Fibroblast of lung (primary cell): ENCODE measurements around the gene CARHSP1. TPM values are rescaled to one million over a fixed set of nuclear protein-coding genes. Genes with fewer than 3 reads are reported as not detected.

ENCODE experiments used
- DNase-seq, 2 donors: peaks; one replicate each; pipeline versions ENCODE4 v3.0.0 to v3.0.0-alpha.2; 2010; ENCODE audit warnings: low read depth in 2 of 2
- H2AFZ ChIP-seq: 2 replicates; pipeline ENCODE4 v1.5.1; 2012; ENCODE audit warnings: low read length, control low read depth, inconsistent platforms
- H3K27ac ChIP-seq: 2 replicates; pipeline ENCODE4 v1.5.1; 2011; ENCODE audit warnings: low read length, control low read depth; ENCODE audit not compliant: insufficient read depth
- H3K27me3 ChIP-seq: 2 replicates; pipeline ENCODE4 v1.5.1; 2011; ENCODE audit warnings: mild to moderate bottlenecking, low read length; ENCODE audit not compliant: control insufficient read depth, insufficient read depth
- H3K36me3 ChIP-seq: 2 replicates; pipeline ENCODE4 v1.5.1; 2011; ENCODE audit warnings: low read length; ENCODE audit not compliant: control insufficient read depth, insufficient read depth
- H3K4me1 ChIP-seq: 2 replicates; pipeline ENCODE4 v1.5.1; 2011; ENCODE audit warnings: low read length; ENCODE audit not compliant: control insufficient read depth, insufficient read depth; ENCODE audit errors: extremely low read depth
- H3K4me2 ChIP-seq: 2 replicates; pipeline ENCODE4 v1.5.1; 2011; ENCODE audit warnings: low read length, control low read depth; ENCODE audit not compliant: insufficient read depth; ENCODE audit errors: extremely low read depth
- H3K4me3 ChIP-seq, 4 experiments: fragments of 200-600 bp in 1 of 4; sonication (generic) in 1 of 4; replicated peaks in 1 of 4; 2 replicates each; pipeline ENCODE4 v1.5.1; 2011 to 2016; ENCODE audit warnings: low read length in 4 of 4, low read depth in 3 of 4, mild to moderate bottlenecking in 3 of 4, control low read depth in 2 of 4, inconsistent platforms in 1 of 4, mixed read lengths in 1 of 4; ENCODE audit not compliant: insufficient read depth in 1 of 4; ENCODE audit errors: control extremely low read depth in 1 of 4
- H3K79me2 ChIP-seq: 2 replicates; pipeline ENCODE4 v1.5.1; 2012; ENCODE audit warnings: mild to moderate bottlenecking, low read length, inconsistent platforms; ENCODE audit not compliant: control insufficient read depth, insufficient read depth
- H3K9ac ChIP-seq: 2 replicates; pipeline ENCODE4 v1.5.1; 2011; ENCODE audit warnings: mild to moderate bottlenecking, low read length, control low read depth; ENCODE audit not compliant: insufficient read depth
- H3K9me3 ChIP-seq: 2 replicates; pipeline ENCODE4 v1.5.1; 2012; ENCODE audit warnings: low read depth, low read length; ENCODE audit not compliant: control insufficient read depth, insufficient read depth
- H4K20me1 ChIP-seq: 2 replicates; pipeline ENCODE4 v1.5.1; 2011; ENCODE audit warnings: low read length; ENCODE audit not compliant: control insufficient read depth, insufficient read depth; ENCODE audit errors: extremely low read depth
- EZH2 ChIP-seq: IDR thresholded peaks from 2 replicates; pipeline ENCODE4 v1.5.1; 2012; ENCODE audit warnings: low read length, control low read depth, mild to moderate bottlenecking; ENCODE audit errors: missing control alignments
- polyA plus RNA-seq, 2 donors: library from polyadenylated mRNA; depleted of rRNA in 1 of 2; stranded (reverse) in 1 of 2; unstranded in 1 of 2; fragments of >200 nt; gene quantifications; 2 replicates each; pipeline ENCODE4 v1.2.1, GENCODE V29; 2011 to 2012; ENCODE audit warnings: missing spikeins in 1 of 2
- total RNA-seq: library from RNA; depleted of rRNA; stranded (reverse); fragments of >200 nt; gene quantifications from 2 replicates; pipeline ENCODE4 v1.2.1, GENCODE V29; 2014
- TF ChIP-seq, protein P1 (sequence below), 2 donors: IDR thresholded peaks in 1 of 2; conservative IDR thresholded peaks in 1 of 2; 1 replicate in 1 of 2; 2 replicates in 1 of 2; pipeline ENCODE4 v1.5.1; 2011 to 2012; ENCODE audit warnings: low read length in 2 of 2, control low read depth in 1 of 2, inconsistent platforms in 1 of 2, low read depth in 1 of 2, mild to moderate bottlenecking in 1 of 2

Gene CARHSP1
- total and polyA plus RNA-seq, 2 donors (not counting 1 experiment from before 2014, with no cell fraction given) = 90.9 to 108 TPM

DNA sequence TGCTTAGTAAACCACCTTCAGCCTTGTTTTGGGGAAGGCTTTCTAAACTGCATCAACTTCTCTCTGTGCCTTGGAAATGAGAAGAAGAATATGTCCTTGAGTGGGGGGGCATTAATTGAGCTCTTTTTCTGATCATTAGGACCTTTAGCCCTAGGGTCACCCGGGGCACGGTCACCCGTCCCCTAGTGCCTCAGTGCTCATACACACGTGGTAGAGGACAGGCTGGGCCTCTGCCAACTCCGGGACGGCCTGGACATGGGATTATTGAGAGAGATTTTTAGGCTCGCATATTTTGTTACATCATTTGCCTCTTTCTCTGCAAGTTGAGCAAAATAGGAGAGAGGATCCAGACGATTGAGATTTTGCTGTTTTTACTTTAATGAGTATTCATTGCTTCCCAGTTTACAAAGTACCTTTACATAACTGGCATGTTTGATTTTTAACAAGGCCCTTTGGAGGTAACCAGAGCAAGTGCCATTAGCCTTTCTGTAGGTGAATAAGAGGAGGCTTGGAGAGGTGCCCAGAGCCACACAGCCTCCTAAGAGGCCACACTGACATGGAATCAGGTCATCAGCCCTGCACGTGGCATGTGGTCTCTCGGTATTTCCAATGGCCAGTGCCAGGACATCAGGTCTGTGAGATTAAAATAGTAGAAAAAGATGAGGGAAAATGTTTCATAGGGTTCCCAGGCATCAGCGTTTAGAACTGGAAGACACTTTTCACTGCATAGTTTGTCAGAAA lies 60.0 kb downstream of the CARHSP1 start:
- Histone ChIP-seq H3K4me2 (no peak overlapping the region), H3K79me2 (peaks cover 9% of the 10 kb centered on the region), H3K4me3 (no peak overlapping the region), H2AFZ (no peak overlapping the region), H3K27ac (no peak overlapping the region), H4K20me1 (no peaks in the 10 kb centered on the region), H3K27me3 (no peaks in the 10 kb centered on the region), H3K9ac (no peak overlapping the region), H3K9me3 (no peaks in the 10 kb centered on the region), H3K4me1 (no peaks in the 10 kb centered on the region), H3K36me3 (peaks cover 21% of the 10 kb centered on the region)
- DNase-seq = no peak
- TF ChIP-seq, protein P1, sequence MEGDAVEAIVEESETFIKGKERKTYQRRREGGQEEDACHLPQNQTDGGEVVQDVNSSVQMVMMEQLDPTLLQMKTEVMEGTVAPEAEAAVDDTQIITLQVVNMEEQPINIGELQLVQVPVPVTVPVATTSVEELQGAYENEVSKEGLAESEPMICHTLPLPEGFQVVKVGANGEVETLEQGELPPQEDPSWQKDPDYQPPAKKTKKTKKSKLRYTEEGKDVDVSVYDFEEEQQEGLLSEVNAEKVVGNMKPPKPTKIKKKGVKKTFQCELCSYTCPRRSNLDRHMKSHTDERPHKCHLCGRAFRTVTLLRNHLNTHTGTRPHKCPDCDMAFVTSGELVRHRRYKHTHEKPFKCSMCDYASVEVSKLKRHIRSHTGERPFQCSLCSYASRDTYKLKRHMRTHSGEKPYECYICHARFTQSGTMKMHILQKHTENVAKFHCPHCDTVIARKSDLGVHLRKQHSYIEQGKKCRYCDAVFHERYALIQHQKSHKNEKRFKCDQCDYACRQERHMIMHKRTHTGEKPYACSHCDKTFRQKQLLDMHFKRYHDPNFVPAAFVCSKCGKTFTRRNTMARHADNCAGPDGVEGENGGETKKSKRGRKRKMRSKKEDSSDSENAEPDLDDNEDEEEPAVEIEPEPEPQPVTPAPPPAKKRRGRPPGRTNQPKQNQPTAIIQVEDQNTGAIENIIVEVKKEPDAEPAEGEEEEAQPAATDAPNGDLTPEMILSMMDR (conservative IDR thresholded peaks at IDR 0.05 in 1 of 2, IDR thresholded peaks at IDR 0.05 in 1 of 2; ENCODE audit: low read depth in 1 of 2, low read length in 2 of 2) = no peak
- TF ChIP-seq EZH2 = no peak

- no peak for DNase-seq
Observed at GRCh38 chr16:8808009-8808408, 60.8 kb downstream of the CARHSP1 start.

GRCh38 chr16:8807189-8807588 lies 61.6 kb downstream of the CARHSP1 start:
- Histone ChIP-seq H3K4me2 (no peak overlapping the region), H3K36me3 (peaks cover 16% of the 10 kb centered on the region), H3K9ac (no peak overlapping the region), H3K9me3 (no peaks in the 10 kb centered on the region), H3K4me1 (no peaks in the 10 kb centered on the region), H3K27ac (no peak overlapping the region), H3K27me3 (no peaks in the 10 kb centered on the region), H3K4me3 (no peak overlapping the region), H2AFZ (no peak overlapping the region), H4K20me1 (no peaks in the 10 kb centered on the region), H3K79me2 (peaks cover 16% of the 10 kb centered on the region)
- TF ChIP-seq, protein P1 (conservative IDR thresholded peaks at IDR 0.05 in 1 of 2, IDR thresholded peaks at IDR 0.05 in 1 of 2; ENCODE audit: low read depth in 1 of 2, low read length in 2 of 2) = no peak
- no peak for TF ChIP-seq EZH2
- no peak for DNase-seq

More at GRCh38 chr16:8808009-8808408, 60.8 kb downstream of the CARHSP1 start:
- Histone ChIP-seq H3K4me3 (no peak overlapping the region), H3K27me3 (no peaks in the 10 kb centered on the region), H3K4me2 (no peak overlapping the region), H3K36me3 (peaks cover 16% of the 10 kb centered on the region), H3K79me2 (peaks cover 12% of the 10 kb centered on the region), H3K4me1 (no peaks in the 10 kb centered on the region), H3K9ac (no peak overlapping the region), H2AFZ (no peak overlapping the region), H4K20me1 (no peaks in the 10 kb centered on the region), H3K9me3 (no peaks in the 10 kb centered on the region), H3K27ac (no peak overlapping the region)
- no peak for TF ChIP-seq EZH2
- TF ChIP-seq, protein P1 (conservative IDR thresholded peaks at IDR 0.05 in 1 of 2, IDR thresholded peaks at IDR 0.05 in 1 of 2; ENCODE audit: low read depth in 1 of 2, low read length in 2 of 2) = no peak
